GM19351 (cell line): ENCODE results near the gene NPAS3.

ENCODE experiments used
- ATAC-seq: cut with Tn5 transposase; IDR thresholded peaks from one replicate; pipeline ENCODE4 v1.9.1; 2021; ENCODE audit warnings: mild to moderate bottlenecking, moderate library complexity; ENCODE audit not compliant: unreplicated experiment

Gene NPAS3

DNA sequence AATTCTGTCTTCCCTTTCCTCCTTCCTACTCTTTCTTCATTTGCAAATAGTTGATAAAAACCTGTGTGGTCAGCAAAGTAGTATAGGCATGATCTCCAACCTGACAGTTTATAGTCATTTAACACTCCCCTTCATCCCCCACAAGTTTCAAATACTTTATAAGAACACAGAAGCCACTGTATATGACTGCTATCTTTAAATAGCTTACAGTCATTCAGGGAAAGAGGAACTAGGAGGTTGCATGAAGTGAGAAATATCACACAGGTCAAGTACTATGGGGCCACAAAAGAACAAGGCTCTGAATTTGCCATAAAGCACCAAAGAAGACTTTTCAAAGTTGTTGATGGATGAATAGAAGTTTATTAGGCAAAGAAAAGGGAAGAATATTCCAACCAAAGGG, 431.3 kb downstream of the NPAS3 start:
- ATAC-seq = no peak

DNA sequence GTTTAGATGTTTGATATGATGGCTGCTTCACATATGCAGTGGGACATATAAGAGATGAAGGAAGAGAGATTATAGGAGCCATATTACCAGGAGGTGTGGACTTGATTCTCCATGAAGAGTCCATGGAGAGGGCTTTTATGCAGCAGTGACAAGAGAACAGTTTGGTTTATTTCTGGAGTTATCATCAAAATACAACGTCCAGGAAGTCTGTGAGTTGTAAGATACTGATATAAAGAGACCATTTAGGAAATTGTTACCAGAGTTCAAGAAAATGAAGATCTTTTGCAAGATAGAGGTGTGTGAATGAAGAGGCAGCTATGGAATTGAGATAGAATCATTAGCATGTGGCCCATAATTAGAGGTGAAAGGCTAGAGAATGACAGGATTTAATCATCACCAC, 431.7 kb downstream of the NPAS3 start:
- no peak for ATAC-seq

DNA sequence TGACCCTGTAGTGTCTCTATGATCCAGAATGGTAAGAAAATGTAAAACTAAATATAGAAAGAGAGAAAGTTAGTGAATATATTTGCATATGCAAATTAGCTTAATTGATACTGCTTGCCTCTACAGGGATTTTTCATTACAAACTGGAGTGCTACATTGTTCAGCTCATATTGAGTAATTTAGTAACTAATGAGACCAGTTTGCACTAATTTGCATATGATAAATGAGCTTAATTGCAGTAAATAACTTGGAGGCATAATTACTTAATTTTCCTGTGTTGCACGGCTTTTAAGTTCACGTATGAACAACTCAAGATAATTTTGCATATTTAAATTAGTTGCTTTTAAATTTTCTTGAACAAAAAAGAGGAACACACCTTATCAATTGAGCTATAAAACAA, 436.5 kb downstream of the NPAS3 start:
- no peak for ATAC-seq

DNA sequence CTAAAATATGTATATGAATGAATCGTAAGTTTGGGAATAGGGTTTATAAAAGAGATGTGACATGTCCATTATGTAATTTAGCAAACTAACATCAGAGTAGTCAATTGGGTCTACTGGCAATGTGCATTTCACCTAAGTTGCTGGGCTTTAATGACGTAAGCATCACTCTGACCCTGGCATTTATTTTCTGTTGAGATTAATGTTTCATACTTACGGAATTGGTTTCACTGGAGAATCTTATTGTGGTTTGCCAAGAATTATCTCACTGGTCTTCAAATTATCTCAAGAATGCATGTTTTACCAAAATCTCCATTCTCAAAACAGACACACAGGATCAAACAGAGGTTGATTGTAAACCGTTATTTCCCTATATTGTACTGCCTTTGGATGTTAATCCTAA, 437.1 kb downstream of the NPAS3 start:
- ATAC-seq = no peak

DNA sequence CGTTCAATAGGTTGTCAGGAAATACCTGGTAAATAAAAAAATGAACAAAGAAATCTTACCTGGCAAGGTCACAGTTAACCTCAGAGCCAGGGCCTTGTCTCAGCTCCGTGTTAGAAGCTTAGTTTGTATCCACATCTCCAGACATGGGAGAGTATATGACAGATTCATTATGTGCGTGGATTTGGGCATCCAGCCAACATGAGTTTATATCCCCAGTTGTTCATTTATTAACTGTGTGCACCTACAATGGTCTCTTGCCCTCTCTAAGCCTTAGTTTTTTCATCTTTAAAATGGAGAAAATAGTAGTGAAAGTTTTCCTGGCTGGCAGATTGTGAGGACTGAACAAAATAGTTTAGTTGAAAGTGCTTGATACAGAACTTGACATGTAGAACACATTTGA, 437.8 kb downstream of the NPAS3 start:
- ATAC-seq = no peak

DNA sequence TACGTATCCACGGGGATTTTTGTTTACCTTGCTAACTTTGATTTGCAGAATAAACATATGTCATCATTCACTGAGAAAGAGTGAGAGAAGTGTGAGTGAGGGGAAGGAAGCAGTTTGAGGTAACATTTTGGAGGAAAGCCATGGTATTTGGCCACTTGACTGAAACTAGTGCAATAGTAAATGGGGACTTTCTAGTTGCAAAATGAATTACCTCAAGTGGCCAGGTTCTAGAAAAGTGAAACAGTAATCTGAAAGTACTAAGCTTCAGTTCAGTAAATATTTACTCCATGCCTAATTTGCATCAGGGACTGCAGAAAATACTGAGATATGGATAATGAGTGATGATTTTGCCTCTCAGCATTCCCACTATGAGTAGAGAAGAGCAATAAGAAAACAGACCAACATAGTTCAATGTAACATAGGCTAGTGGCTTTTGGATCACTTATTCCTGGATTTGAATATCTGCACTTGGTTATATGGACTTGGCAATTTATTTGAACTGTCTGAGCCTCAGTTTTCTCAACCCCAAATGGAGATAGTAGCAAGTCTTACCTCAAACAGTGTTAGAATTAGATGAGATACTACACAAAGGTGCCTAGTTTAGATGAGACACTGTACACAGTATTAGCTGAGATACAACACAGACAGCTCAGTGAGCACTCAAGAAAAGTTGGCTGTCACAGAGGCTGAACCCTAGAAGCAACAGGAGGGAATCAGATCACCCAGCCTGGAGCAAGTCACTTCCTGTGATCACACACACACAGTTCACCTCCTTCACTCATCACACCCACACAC, 439.1 kb downstream of the NPAS3 start:
- no peak for ATAC-seq

DNA sequence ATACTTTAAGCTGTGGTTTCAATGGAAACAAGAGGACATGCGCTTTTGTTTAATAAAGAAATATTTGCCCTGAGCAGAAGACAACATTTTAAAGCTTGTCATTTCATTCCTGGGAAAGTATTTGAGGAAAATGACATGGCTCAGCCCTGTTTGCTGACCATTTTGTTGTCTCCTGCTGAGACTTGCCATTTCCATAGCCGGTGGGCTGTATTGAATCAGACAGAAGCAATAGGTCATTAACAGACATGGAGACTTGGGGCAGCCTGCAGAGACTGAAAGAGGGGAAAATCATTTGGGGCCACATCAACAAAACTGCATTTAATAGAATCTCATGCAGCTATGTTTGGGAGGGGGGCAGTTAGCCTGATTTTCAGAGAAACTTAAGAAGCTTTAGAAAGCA, 443.0 kb downstream of the NPAS3 start:
- ATAC-seq = no peak

DNA sequence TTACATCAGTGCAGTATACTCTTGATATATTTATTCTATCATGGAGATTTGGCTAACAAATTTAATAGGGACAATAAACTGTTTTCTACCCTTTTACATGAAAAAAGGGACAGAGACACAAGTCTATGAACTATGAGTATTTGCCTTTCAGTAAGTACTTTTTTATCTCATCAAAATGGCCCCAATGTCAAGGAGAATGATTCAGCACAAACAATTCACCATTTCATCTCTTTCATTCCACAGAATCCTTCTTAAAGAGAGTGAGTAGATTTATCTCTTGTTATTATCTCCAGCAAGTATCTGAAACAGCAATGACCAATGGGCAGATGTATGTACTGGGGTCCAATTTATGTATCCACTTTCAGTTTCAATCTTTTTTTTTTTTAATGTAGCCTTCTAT, 447.5 kb downstream of the NPAS3 start:
- ATAC-seq = no peak

DNA sequence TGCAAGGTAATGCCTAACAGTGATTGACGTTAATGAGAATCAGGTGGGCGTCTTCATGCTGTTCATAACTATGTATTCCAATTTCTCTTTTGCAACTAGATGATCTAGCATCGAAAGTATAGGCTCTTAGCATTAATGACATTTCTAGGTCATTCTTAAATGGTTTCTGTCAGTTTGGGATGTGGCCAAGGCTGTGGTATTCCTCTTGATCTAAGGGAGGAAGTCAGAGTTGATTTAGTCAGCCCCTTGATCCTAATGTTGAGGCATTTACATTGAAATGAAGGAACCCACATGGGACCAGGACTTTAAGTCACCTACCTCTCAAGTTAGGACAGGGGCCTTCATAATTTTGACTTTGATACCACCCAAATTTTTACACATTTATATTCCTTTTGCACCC, 448.1 kb downstream of the NPAS3 start:
- no peak for ATAC-seq

DNA sequence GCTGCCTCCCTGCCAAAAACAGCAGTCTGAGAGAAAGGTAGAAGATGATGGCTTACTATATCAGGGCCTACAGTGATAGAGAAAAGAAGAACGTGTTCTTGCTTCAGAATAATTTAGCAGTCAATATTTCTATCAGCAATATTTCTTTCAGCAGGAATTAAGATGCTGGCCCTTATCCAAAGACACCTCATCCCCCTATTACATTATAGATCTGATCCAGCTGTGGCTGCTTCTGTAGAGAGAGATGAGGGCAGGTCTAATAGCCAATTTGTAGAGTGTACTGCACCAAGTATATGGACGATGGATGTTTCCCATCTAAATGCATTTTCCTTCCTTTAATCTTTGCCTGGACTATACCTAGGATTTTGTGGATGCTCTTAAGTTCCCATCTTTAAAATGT, 451.7 kb downstream of the NPAS3 start:
- no peak for ATAC-seq

DNA sequence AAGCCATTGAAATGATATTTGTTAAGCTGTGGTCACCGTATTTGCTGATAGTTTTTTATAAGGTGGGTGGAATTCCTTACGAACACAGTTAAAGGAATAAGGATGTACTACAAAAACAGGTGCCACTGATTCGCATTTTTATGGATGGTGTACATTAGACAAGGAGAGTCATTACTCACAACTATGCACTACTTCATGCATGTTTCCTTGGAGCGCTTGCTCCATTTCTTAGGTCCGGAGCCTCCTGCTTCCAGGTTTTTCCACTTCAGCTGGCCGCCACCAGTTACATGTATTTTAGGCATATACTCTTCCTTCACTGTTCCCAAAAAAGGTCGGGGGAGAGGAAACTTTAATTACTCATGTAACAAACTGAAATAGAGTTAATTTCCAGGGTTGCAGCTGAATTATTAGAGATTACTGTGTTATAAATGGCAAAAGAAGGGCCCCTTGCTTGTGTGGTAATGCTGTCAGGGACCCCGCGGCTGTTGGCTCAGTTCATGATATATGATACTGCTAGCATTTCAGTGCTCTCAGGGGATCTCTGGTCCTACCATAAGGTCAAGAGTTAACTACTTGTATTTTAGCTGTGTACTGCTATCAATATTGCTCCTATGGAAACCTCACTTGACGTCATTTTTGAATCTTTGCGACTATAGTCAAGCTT, 454.7 kb downstream of the NPAS3 start:
- no peak for ATAC-seq

DNA sequence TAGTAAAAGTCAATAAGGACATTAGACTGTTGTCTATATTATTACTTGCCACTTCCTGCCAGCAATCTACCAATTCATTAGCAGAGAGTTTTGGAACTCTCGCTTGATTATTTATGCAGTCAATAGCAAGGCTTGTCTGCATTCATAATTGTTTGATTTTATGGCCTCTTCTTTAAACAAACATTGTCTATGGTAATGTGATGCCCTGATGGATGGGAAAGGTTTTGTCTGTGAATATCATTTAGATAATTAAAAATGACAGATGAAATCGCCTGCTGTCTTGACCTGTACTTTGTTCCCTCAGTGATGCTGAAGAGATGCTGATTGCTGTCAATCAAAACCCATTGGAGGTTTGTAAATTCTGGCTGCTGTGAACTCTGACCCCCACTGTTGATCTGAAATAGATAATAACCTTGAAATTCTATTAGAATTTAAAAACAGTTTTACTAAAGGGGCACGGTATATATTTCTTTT, 455.3 kb downstream of the NPAS3 start:
- no peak for ATAC-seq

DNA sequence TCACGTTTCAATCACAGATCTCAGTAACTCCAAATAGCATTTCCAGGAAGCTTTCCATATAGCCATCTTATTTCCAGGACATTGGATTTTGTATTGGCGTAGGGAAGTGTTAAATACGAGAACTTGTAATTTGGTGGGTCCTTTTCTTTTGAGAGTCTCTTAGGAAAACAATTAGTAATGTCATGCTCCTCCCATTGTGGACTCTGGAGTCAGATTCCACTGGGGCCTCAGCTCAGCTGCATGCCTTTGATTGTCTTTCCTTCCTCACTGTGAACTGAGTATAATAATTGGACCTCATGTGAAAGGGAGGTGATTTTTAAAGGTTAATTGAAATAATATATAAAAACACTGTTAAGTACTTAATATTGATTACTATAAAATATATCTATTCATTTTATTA, 462.6 kb downstream of the NPAS3 start:
- ATAC-seq = no peak

DNA sequence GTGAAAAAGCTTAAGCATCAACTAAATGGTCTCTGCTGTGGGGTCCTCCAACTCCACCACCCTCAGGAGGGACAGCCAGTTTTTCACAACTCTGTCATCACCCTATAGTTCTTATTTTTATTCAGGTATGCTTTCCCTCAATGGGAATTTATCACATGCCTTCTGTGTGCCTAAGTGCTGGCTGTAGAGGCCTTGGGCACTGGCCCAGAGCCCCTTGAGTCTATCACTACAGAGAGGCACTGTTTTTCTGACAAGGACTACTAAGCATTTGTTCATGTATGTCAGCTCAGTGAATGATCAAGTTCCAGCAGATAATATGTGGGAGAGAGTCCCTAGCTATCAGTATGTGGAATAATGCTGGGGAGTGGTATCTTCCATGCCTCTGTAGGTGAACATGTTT, 463.9 kb downstream of the NPAS3 start:
- ATAC-seq = no peak

DNA sequence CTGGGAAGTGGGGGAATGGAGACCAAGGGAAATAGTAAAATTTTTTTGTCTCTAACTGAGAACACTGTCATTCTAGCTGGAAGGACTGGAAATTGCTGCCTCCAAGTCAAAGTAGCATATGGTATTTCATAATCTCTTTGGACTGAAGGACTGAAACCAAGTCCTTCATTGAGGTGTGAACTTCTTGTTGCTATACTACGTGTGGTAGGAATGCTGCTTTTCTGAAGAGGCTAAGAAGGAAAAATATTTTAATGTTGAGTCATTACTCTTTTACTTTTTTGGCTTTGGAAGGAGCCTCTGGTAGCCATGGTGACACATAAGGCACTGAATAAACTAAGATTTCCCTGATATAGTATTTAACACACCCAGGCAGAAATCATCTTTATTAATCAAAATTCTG, 465.4 kb downstream of the NPAS3 start:
- no peak for ATAC-seq

DNA sequence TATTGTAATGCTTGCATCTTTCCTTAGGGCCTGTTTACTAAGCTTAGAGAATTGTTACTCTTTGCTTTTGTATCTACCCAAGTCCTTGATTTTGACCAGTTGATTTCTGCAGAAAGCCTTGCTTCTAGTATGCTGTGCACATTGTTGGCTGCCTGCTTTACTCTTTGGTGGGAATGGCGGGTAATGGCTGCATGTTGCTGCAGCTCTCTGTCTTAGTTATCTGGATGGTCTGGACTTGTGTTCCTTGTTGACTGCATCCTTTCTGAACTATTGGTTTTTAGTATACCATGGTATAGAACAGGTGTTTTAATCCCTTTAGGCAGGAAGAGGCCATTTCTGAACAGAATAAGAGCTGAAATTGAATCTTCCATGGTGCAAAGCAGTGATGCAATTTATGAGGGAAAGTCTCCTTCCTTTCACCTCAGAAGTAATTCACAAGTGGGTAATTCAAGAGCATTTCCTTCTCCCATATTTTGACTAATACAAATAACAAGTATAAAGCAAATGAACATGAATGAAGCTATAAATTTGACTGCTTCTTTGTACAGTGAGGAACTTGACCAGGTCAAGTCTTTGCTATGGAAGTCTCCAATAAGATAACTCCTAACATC, 466.4 kb downstream of the NPAS3 start:
- no peak for ATAC-seq

DNA sequence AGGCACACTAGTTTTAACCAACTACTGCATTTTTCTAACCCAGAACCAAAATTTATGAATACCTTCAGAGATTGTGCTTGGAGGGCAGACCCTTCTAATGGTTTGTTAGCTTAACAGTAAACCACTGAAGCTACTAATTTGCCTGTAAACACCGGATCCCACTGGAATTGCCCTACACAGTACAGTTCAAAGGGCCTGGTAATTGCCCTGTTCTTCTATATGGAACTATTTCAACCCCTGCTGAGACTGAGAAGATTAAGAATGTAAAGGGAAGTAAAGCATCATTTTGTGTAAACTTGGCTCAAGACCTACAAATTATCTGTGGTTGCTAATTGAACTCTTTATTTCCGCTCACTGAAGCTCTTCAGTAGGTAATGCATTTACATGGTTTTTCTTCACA, 468.1 kb downstream of the NPAS3 start:
- no peak for ATAC-seq

DNA sequence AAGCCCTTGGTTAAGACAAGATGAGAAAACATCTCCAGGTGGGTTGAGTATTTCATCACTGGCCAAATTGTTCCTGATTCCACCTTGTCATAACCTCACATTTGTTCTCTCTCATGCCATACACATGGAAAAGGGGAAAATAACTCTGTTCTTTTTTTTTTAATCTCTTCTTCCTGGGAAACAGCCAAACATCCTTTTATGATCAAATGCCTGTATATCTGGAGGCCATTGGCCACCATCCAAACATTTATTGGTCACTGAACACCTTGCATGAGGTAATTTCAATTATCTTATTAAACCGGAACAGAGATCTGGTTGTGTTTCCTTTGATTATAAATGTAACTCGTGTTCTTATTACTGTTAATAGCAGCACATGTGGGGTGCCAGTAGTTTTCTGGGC, 469.6 kb downstream of the NPAS3 start:
- no peak for ATAC-seq

DNA sequence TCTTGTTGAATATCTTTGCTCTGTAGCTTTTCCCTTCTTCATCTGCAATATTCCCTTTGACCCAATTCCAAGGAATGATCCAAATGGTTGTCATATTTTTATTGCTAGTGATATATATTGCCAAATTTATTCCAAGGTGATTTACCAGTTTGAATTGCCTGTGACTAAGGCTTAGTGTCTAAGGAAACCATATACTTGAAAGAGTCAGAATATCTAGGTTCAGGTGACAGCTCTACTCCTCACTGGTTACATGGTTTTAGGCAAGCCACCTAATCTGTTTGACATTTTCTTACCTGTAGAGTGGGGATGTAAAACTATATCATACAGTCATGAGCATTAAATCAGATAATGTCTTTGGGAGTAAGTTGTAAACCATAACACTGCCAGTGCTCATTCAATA, 473.8 kb downstream of the NPAS3 start:
- no peak for ATAC-seq

DNA sequence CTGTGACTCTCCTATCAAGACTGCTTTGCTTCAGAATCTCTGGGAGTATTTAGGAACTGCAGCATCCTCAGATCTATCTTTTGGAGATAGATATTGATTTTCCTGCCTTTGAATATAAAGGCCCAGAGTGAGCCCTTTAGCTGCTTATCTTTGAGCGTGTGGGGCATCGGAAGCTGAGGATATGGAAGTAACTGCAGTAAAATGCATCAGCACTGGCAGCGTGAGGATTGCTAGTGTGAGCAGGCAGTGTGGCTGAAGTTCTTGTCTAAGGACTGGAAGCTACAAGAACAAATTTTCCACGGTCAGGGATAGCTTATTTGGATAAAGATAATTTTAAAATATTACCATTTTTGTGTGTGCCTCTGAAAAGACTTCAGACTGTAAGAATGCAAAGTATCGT, 474.7 kb downstream of the NPAS3 start:
- no peak for ATAC-seq

DNA sequence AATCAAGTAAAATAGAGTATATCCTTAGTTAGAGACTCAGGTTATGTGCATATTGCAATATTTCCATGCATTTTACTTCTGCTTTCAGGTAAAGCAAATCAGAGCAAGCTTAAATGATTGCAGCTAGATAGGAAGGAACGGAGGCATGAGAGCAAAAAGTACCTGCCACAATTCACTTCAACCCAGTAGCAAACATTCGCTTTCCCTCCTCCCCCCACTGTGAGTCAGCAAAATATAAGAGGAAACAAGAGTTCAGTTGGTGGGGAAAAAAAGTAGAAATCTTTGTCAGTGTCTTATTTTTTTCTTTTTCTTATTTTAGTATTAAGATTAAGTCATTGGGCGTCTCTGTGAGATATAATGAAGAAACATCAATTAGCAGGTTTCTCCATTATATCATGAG, 475.4 kb downstream of the NPAS3 start:
- ATAC-seq = no peak

DNA sequence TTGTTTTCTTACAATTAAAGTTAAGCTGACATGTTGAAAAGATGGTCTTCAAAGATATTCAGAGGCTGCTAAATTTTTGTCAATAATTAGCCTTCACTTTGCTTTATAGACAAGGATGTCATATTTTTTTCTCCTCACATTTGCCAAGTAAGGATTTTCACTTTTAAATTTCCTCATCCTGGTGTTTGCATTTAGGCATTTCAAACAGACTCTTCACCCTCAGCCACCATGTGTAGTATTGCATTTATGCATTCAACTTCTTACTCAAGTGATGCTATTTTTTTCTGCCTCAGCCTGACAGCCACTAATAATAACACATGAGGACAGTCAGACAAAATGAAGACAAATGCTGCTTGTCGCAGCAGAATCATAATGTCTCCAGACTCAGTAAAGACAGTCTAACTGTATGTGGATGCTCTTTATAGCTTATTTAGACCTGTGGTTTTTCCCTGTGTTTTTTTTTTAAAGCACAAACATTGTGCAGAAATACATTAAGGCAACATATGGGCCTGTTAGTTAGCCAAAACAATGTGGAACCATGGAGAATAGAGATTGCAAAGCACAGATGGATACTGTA, 481.5 kb downstream of the NPAS3 start:
- ATAC-seq = no peak
